Measurements from ENCODE around the gene TNS3. TPM values are rescaled to one million over a fixed set of nuclear protein-coding genes. Genes with fewer than 3 reads are reported as not detected.

The TNS3 gene
- total RNA-seq, 2 experiments from 2014 or later, result 0.11 TPM

- no peak overlapping the region for H3K4me3 Mint-ChIP-seq
- no peak for DNase-seq
These were observed 13.9 kb downstream of the TNS3 start for GRCh38 chr7:47568056-47568455.

DNA sequence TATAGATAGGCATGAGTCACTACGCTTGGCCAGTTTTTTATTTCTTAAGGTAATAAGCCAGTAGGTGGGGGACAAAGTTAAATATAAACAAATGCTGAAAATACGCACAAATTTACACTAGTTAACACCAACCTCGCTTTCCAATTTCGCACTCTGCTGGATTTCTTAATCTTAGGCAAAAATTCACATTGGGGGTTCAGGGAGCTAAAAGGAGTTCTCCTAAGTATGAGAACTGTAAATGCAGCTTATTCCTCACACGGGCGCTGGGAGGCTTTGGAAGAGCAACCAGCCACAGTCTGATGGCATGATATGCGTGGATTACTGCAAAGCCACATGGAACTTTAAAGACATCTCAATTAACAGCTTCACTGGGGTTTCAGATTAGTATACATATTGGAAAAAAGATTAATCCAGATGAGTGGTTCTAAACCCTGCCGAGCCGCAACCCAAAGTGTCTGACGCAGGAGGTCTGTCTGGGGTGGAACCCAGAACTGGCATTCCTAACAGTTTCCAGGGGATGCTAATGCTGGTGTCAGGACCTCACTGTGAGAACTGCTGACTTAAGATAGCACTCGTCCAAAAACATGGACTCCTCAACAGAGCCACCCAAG, 16.2 kb downstream of the TNS3 start:
- intact Hi-C loops (cut with DNase I, micrococcal nuclease), result no loop called here
- H3K9me3 Mint-ChIP-seq (ENCODE audit: low read depth), result no peaks in the 10 kb centered on the region
- H3K36me3 Mint-ChIP-seq (ENCODE audit: low read depth), result no peaks in the 10 kb centered on the region
- H3K27me3 Mint-ChIP-seq, result peaks cover 4% of the 10 kb centered on the region
- no peak for ATAC-seq
- H3K27ac Mint-ChIP-seq, result no peak overlapping the region
- DNase-seq, result no peak
- ChIA-PET POLR2A (no interaction called here), CTCF (interaction anchor here (0.8 kb wide), 2 partner anchors 14 to 310 kb away, joined by 3 to 4 read pairs; no protein-coding TSS in a partner anchor)
- H3K4me3 Mint-ChIP-seq, result no peak overlapping the region
- no peaks in the 10 kb centered on the region for H3K4me1 Mint-ChIP-seq

More at GRCh38 chr7:47568056-47568455, 13.9 kb downstream of the TNS3 start:
- Mint-ChIP-seq H3K27me3 (peaks cover 4% of the 10 kb centered on the region), H3K36me3 (ENCODE audit: low read depth) (no peaks in the 10 kb centered on the region), H3K27ac (no peak overlapping the region), H3K4me1 (no peaks in the 10 kb centered on the region), H3K9me3 (ENCODE audit: low read depth) (no peaks in the 10 kb centered on the region)
- ATAC-seq, result no peak
- ChIA-PET CTCF (interaction anchor here (0.6 kb wide), 1 partner anchor 14 kb away, joined by 4 read pairs; no protein-coding TSS in a partner anchor), POLR2A (no interaction called here)
- intact Hi-C loops (cut with DNase I, micrococcal nuclease), result no loop called here

DNA sequence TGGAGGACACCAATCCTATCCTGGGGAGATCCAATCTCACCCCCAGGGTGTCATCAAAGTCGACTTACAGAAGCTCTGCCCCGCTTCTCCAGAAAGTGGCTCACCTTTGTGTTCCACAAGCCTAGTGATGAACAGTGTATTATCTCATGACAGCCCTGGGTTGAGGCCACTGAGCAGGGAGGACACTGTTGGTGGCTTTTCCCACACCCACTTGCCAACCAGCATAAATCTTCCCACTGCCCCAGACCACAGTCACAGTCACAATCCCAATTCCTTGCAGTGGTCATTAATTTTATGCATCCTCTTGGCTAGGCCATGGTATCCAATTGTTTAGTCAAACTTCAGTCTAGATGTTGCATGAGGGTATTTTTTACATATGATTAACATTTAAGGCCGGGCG, 18.4 kb downstream of the TNS3 start:
- H3K4me3 Mint-ChIP-seq, result no peak overlapping the region
- ChIA-PET CTCF (interaction anchor here (0.7 kb wide), 1 partner anchor 142 kb away, joined by 5 read pairs; no protein-coding TSS in a partner anchor), POLR2A (no interaction called here)
- no peaks in the 10 kb centered on the region for H3K27me3 Mint-ChIP-seq
- H3K27ac Mint-ChIP-seq, result no peak overlapping the region
- ATAC-seq, result no peak
- DNase-seq, result no peak
- no peaks in the 10 kb centered on the region for H3K36me3 Mint-ChIP-seq (ENCODE audit: low read depth)
- no peaks in the 10 kb centered on the region for H3K4me1 Mint-ChIP-seq
- intact Hi-C loops (cut with DNase I, micrococcal nuclease), result no loop called here
- H3K9me3 Mint-ChIP-seq (ENCODE audit: low read depth), result no peaks in the 10 kb centered on the region

- Mint-ChIP-seq H3K9me3 (ENCODE audit: low read depth) (no peaks in the 10 kb centered on the region), H3K4me1 (no peaks in the 10 kb centered on the region), H3K27ac (no peak overlapping the region), H3K4me3 (no peak overlapping the region), H3K36me3 (ENCODE audit: low read depth) (no peaks in the 10 kb centered on the region), H3K27me3 (no peaks in the 10 kb centered on the region)
- DNase-seq, result no peak
- intact Hi-C loops (cut with DNase I, micrococcal nuclease), result no loop called here
- no peak for ATAC-seq
- ChIA-PET POLR2A (no interaction called here), CTCF (interaction anchor here (0.7 kb wide), 1 partner anchor 9 kb away, joined by 3 read pairs; no protein-coding TSS in a partner anchor)
These were observed 20.0 kb downstream of the TNS3 start for GRCh38 chr7:47561715-47562446.

- H3K36me3 Mint-ChIP-seq (ENCODE audit: low read depth), result no peaks in the 10 kb centered on the region
- no peaks in the 10 kb centered on the region for H3K4me1 Mint-ChIP-seq
- no peak overlapping the region for H3K27ac Mint-ChIP-seq
- CTCF ChIA-PET, result no interaction called here
- DNase-seq (no peak), ATAC-seq (no peak)
- H3K27me3 Mint-ChIP-seq, result no peaks in the 10 kb centered on the region
- H3K9me3 Mint-ChIP-seq (ENCODE audit: low read depth), result no peaks in the 10 kb centered on the region
- intact Hi-C loops (cut with DNase I, micrococcal nuclease), result no loop called here
- POLR2A ChIA-PET, result no interaction called here
- no peak overlapping the region for H3K4me3 Mint-ChIP-seq
These were observed 22.3 kb downstream of the TNS3 start for GRCh38 chr7:47559306-47560220.

DNA sequence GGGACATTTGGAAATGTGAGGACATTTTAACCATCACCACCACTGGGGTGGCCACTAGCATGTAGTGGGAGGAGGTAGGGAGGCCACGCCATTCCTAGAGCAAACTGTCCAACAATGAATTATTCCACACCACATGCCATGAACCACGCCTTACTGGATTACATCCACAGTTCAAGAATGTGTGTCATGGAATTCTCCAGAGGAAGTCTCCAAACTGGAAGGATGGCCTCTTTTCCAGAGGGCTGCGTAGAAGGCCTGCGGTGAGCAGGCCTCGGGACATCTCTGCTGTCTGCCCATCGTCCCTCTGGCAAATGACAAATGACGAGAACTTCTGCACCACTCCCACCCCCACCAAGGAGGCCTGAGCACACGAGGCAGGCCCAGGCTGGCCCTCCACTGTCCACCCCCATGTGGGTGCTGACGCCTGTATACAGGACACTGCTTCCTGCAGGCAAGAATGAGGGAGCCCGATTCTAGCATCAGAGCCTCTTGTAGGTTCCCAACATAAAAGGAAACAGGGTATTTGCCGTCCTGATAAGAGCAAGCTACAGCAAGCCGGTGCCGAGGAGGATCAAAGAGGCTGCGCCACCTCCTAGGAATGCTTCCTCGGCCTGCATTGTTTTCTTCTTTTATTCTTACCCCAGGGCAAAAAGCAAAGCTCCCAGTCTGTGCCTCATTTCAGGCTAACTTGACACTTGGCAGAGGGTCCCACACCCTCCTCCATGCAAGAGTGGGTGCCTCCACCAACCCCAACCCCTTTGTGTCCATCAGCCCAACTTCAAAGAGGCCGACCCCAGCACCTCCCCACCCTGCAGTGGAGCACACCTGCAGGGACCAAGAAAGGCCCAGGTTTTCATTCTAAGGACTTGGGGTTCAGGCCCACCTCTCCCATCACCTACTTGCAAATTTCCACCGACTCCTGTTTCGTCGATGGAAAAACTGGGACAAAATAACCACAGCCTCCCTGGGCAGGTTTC, 23.9 kb downstream of the TNS3 start:
- CTCF ChIA-PET, result no interaction called here
- DNase-seq (no peak), ATAC-seq (no peak)
- no peaks in the 10 kb centered on the region for H3K27me3 Mint-ChIP-seq
- H3K4me3 Mint-ChIP-seq, result no peak overlapping the region
- H3K9me3 Mint-ChIP-seq (ENCODE audit: low read depth), result no peaks in the 10 kb centered on the region
- POLR2A ChIA-PET, result no interaction called here
- intact Hi-C loops (cut with DNase I, micrococcal nuclease), result no loop called here
- H3K36me3 Mint-ChIP-seq (ENCODE audit: low read depth), result no peaks in the 10 kb centered on the region
- no peaks in the 10 kb centered on the region for H3K4me1 Mint-ChIP-seq
- no peak overlapping the region for H3K27ac Mint-ChIP-seq

DNA sequence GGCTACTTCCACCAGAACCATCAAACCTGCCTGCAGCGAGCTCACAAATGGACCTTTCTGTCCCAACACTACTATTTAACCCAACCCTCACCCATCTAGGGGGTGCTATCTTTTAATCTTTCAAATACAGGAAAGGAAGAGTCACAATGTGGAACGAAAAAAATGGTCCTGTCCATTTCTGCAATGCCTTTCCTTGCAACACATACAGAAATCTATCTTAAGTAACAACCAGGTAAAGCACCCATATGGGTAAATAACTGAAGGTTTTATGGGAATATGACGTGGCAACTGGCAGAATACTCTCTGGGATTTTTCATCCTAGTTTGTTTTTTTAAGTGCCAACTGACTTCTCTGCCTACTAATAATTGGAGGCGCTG, 24.6 kb downstream of the TNS3 start:
- H3K9me3 Mint-ChIP-seq (ENCODE audit: low read depth), result no peaks in the 10 kb centered on the region
- ChIA-PET POLR2A (no interaction called here), CTCF (no interaction called here)
- DNase-seq (no peak), ATAC-seq (no peak)
- H3K36me3 Mint-ChIP-seq (ENCODE audit: low read depth), result no peaks in the 10 kb centered on the region
- H3K4me1 Mint-ChIP-seq, result no peaks in the 10 kb centered on the region
- no peak overlapping the region for H3K4me3 Mint-ChIP-seq
- intact Hi-C loops (cut with DNase I, micrococcal nuclease), result no loop called here
- no peaks in the 10 kb centered on the region for H3K27me3 Mint-ChIP-seq
- no peak overlapping the region for H3K27ac Mint-ChIP-seq

GRCh38 chr7:47556511-47557180, 25.3 kb downstream of the TNS3 start:
- H3K9me3 Mint-ChIP-seq (ENCODE audit: low read depth), result no peaks in the 10 kb centered on the region
- intact Hi-C loops (cut with DNase I, micrococcal nuclease), result no loop called here
- no peak for ATAC-seq

GRCh38 chr7:47553309-47553708, 28.6 kb downstream of the TNS3 start:
- no peak overlapping the region for H3K27ac Mint-ChIP-seq
- no peak overlapping the region for H3K4me3 Mint-ChIP-seq
- intact Hi-C loops (cut with DNase I, micrococcal nuclease), result no loop called here
- DNase-seq (no peak), ATAC-seq (no peak)
- no peaks in the 10 kb centered on the region for H3K9me3 Mint-ChIP-seq (ENCODE audit: low read depth)
- ChIA-PET CTCF (interaction anchor here (0.7 kb wide), 2 partner anchors 1010 to 1636 kb away, joined by 3 to 6 read pairs; no protein-coding TSS in a partner anchor), POLR2A (no interaction called here)
- H3K27me3 Mint-ChIP-seq, result no peaks in the 10 kb centered on the region
- H3K4me1 Mint-ChIP-seq, result no peaks in the 10 kb centered on the region
- H3K36me3 Mint-ChIP-seq (ENCODE audit: low read depth), result no peaks in the 10 kb centered on the region

More at GRCh38 chr7:47556511-47557180, 25.3 kb downstream of the TNS3 start:
- DNase-seq, result no peak
- no peaks in the 10 kb centered on the region for H3K36me3 Mint-ChIP-seq (ENCODE audit: low read depth)
- POLR2A ChIA-PET, result no interaction called here
- H3K27me3 Mint-ChIP-seq, result no peaks in the 10 kb centered on the region
- no peak overlapping the region for H3K27ac Mint-ChIP-seq
- CTCF ChIA-PET, result no interaction called here
- no peaks in the 10 kb centered on the region for H3K4me1 Mint-ChIP-seq
- H3K4me3 Mint-ChIP-seq, result no peak overlapping the region

DNA sequence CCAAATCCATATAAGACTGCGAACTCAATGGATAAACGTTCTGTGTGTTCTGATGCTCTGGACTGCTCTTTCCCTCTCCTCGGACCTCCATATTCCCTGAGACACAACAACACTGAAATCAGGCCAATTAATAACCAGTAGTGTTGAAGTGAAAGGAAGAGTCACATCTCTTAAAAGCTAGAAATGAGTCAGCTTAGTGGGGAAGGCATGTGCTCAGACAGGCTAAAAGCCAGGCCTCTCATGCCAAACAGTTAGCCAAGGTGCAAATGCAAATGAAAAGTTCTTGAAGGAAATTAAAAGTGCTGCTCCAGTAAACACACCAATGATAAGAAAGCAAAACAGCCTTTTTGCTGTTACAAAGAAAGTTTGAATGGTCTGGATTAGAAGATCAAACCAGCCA, 29.3 kb downstream of the TNS3 start:
- ATAC-seq (no peak), DNase-seq (no peak)
- POLR2A ChIA-PET, result no interaction called here
- H3K36me3 Mint-ChIP-seq (ENCODE audit: low read depth), result no peaks in the 10 kb centered on the region
- no peak overlapping the region for H3K4me3 Mint-ChIP-seq
- no peaks in the 10 kb centered on the region for H3K27me3 Mint-ChIP-seq
- no peak overlapping the region for H3K27ac Mint-ChIP-seq
- CTCF ChIA-PET, result no interaction called here
- no peaks in the 10 kb centered on the region for H3K9me3 Mint-ChIP-seq (ENCODE audit: low read depth)
- no peaks in the 10 kb centered on the region for H3K4me1 Mint-ChIP-seq
- intact Hi-C loops (cut with DNase I, micrococcal nuclease), result no loop called here
